ENCODE data around the gene MKI67. TPM values are rescaled to one million over a fixed set of nuclear protein-coding genes. Genes with fewer than 3 reads are reported as not detected.

Gene MKI67
- total and polyA plus RNA-seq, 10 of the 15 experiments (the other 5 are each of a cell fraction or from before 2014, with no cell fraction given): 22.3 to 183 (median 82.9) TPM

- ATAC-seq (peak; percentile 50), DNase-seq (ENCODE audit: low read depth, low spot score) (no peak), FAIRE-seq (peak; percentile 61)
- Histone ChIP-seq H3K4me1 (ENCODE audit: control insufficient read depth, insufficient read depth, low read length) (peaks cover 30% of the 10 kb centered on the region), H3K79me2 (ENCODE audit: control insufficient read depth, insufficient read depth, low read length) (peaks cover 7% of the 10 kb centered on the region), H3K4me3 (peak overlapping the region; percentile 70), H3K27ac (ENCODE audit: control insufficient read depth, insufficient read depth) (peak overlapping the region; percentile 54), H2AFZ (ENCODE audit: control insufficient read depth, low read depth, low read length) (peak overlapping the region; percentile 84), H4K20me1 (ENCODE audit: control insufficient read depth, insufficient read depth) (no peaks in the 10 kb centered on the region), H3K9ac (ENCODE audit: control insufficient read depth, insufficient read depth, low read length) (peak overlapping the region; percentile 61), H3K27me3 (replicated peaks in 1 of 2; ENCODE audit: control insufficient read depth in 2 of 2, insufficient read depth in 2 of 2, low read length in 1 of 2) (no peaks in the 10 kb centered on the region), H3K9me3 (replicated peaks; ENCODE audit: control insufficient read depth, insufficient read depth, low read length) (no peaks in the 10 kb centered on the region), H3K36me3 (ENCODE audit: control insufficient read depth in 2 of 2, insufficient read depth in 2 of 2, low read length in 1 of 2) (peaks cover 2 to 3% of the 10 kb centered on the region in 2 experiments; a peak in 2 of 4 replicates), H3K4me2 (ENCODE audit: control insufficient read depth, insufficient read depth) (peak overlapping the region; percentile 73)
- in situ Hi-C loops (cut with MboI): no loop called here
- intact Hi-C loops (cut with micrococcal nuclease; ENCODE audit: unreplicated experiment): loop anchor here (1.0 kb wide), 1 partner anchor 16 kb away; no protein-coding TSS in a partner anchor
- WGBS (ENCODE audit: insufficient coverage, insufficient replicate concordance, low lambda C conversion rate, missing lambda C conversion rate): 6% methylated on average over 21 of the region's 21 CpGs
- TF ChIP-seq NFIC (IDR thresholded peaks at IDR 0.05; ENCODE audit: low read depth, low read length) (0 out of 2 replicates have a peak, but pooled peaks have one; percentile 38), IKZF1 (conservative IDR thresholded peaks at IDR 0.05) (peak; percentile 29; the same call in 1 of the 2 replicates), ZNF207 (IDR thresholded peaks at IDR 0.05; ENCODE audit: borderline replicate concordance) (no peak), E2F4 (IDR thresholded peaks at IDR 0.05; ENCODE audit: low read depth, low read length) (no peak), ETV6 (conservative IDR thresholded peaks at IDR 0.05 in 1 of 2, IDR thresholded peaks at IDR 0.05 in 1 of 2; ENCODE audit: borderline replicate concordance in 1 of 2, low read depth in 1 of 2) (peak in 1 of 2 experiments; percentile 70; a peak in 1 of 4 replicates), PAX5 (IDR thresholded peaks at IDR 0.05; ENCODE audit: borderline replicate concordance, low read depth, low read length) (0 out of 2 replicates have a peak, but pooled peaks have one; percentile 26), BHLHE40 (IDR thresholded peaks at IDR 0.05; ENCODE audit: borderline replicate concordance in 1 of 2, low read depth in 2 of 2, low read length in 1 of 2) (peak; percentile 79 to 81), RUNX3 (IDR thresholded peaks at IDR 0.05; ENCODE audit: low read length) (peak; percentile 32; the same call in 1 of the 2 replicates), IKZF2 (IDR thresholded peaks at IDR 0.05) (peak in 1 of 2 experiments; percentile 28; a peak in 1 of 4 replicates)
- ChIA-PET POLR2A (interaction anchor here (0.8 to 6.4 kb wide), 8 partner anchors 11 to 80 kb away, joined by 3 to 117 read pairs (median 3); partner anchors contain the start of gene MKI67), CTCF (interaction anchor here (1.0 to 5.9 kb wide), 10 partner anchors 11 to 101 kb away, joined by 3 to 52 read pairs (median 6); no protein-coding TSS in a partner anchor), SMC1A (ENCODE audit: uncharacterized antibody, unreplicated experiment) (interaction anchor here (0.9 to 8.7 kb wide), 12 partner anchors 11 to 96 kb away, joined by 3 to 116 read pairs (median 4); no protein-coding TSS in a partner anchor), RAD21 (ENCODE audit: unreplicated experiment) (interaction anchor here (0.9 to 3.8 kb wide), 6 partner anchors 11 to 106 kb away, joined by 3 to 82 read pairs (median 7); no protein-coding TSS in a partner anchor)
- BruUV-seq (replicated peaks): no TSS peak
Observed at GRCh38 chr10:128047991-128048818, 78.0 kb downstream of the MKI67 start.
